Hindlimb muscle (tissue), 1 donor: ENCODE measurements around the gene KCNA5. TPM values are rescaled to one million over a fixed set of nuclear protein-coding genes. Genes with fewer than 3 reads are reported as not detected.

Experiments
- DNase-seq: peaks from one replicate; pipeline ENCODE4 v3.0.0-alpha.2; 2013
- polyA plus RNA-seq: library from polyadenylated mRNA; unstranded; fragments of 120-200 nt; gene quantifications from one replicate; pipeline ENCODE4 v1.2.1, GENCODE V29; 2013; ENCODE audit not compliant: insufficient read length

The KCNA5 gene
- polyA plus RNA-seq, 1 donor, result 2.5 TPM

- DNase-seq, result no peak
These were observed 16.4 kb upstream of the KCNA5 start for GRCh38 chr12:5027046-5027821.

DNA sequence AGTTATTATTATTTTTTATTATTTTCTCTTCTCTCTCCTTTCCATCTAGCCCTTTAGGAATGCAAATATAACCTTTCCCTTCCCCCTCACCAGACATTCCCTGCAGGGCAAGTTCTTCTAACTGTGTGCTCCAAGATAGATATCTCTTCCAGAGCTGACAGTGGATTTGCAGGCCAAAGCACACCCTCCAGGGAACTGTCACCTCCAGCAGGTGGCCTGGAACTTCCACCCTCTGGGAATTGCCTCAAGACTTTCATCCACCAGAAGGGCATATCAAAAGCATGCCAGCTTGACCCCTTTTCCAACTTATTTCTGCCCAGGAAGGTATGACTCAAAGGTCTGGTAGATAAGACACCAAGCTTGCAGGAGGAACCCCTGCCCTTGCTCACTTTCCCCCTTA is 13.6 kb upstream of the KCNA5 start:
- no peak for DNase-seq

GRCh38 chr12:5031242-5031641 is 12.4 kb upstream of the KCNA5 start:
- no peak for DNase-seq

GRCh38 chr12:5031958-5032357 is 11.7 kb upstream of the KCNA5 start:
- no peak for DNase-seq

- no peak for DNase-seq
These were observed 10.9 kb upstream of the KCNA5 start for GRCh38 chr12:5032821-5033220.

GRCh38 chr12:5033883-5034282 is 9.8 kb upstream of the KCNA5 start:
- DNase-seq, result no peak

DNA sequence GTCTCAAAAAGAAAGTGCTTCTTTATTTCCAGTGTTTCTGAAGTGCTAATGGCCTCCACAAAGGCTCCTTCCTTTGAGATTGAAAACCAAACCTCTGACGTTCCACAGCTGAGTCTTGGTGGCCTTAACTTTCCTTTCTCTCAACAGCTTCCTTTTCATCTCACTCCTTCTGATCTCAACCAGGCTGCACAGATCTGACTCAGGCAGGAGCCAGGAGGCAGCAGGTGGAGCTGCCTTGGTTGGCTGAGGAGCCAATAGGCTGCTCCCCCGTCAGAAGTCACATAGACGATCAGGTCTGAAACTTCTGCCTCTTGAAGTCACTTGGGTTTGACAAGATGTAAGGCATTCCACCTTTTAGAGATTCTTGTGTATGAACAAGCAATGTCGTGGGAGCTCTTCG is 9.1 kb upstream of the KCNA5 start:
- DNase-seq, result no peak

- DNase-seq, result no peak
These were observed 8.1 kb upstream of the KCNA5 start for GRCh38 chr12:5035618-5036017.

GRCh38 chr12:5036031-5036430 is 7.6 kb upstream of the KCNA5 start:
- DNase-seq, result no peak

GRCh38 chr12:5037795-5038357 is 5.8 kb upstream of the KCNA5 start:
- DNase-seq, result no peak

GRCh38 chr12:5038781-5039311 is 4.8 kb upstream of the KCNA5 start:
- no peak for DNase-seq

DNA sequence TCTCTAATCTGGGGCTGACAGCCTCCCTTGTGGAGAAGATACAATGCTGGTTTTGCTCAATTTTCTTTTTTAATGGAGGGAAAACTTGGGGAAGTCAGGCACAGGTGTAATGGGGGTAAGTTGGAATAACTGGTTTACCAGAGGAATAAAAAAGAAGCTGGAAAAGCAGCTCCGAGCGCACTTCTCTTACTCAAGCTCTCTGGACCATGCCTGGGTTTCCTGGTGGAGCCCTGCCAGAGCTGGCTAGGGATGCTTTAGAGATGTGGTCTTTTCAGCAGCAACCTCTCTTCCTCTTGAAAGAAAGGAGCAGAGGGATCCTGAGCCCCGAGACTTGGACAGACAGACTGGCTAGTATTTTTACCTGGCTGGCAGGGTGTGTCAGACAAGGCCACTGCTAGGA is 3.9 kb upstream of the KCNA5 start:
- no peak for DNase-seq

DNA sequence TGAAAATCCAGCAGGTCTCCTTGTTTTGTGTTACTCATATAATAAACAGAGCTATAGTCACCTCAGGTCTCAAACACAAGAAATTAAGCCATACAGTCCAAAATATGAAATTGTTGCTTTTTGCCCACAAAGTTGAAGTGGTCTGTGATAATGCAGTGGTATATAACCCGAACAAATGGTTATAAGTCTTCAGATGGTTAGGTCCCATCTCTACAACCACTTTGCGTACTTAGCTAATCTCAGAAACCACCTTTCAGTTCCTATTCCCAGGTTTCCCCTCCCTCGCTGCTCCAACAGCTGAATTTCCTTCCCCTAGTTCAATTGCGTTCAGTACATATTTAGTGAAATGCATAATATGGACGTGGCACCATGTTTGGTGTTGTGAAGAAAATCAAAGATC is 3.3 kb upstream of the KCNA5 start:
- DNase-seq, result no peak

DNA sequence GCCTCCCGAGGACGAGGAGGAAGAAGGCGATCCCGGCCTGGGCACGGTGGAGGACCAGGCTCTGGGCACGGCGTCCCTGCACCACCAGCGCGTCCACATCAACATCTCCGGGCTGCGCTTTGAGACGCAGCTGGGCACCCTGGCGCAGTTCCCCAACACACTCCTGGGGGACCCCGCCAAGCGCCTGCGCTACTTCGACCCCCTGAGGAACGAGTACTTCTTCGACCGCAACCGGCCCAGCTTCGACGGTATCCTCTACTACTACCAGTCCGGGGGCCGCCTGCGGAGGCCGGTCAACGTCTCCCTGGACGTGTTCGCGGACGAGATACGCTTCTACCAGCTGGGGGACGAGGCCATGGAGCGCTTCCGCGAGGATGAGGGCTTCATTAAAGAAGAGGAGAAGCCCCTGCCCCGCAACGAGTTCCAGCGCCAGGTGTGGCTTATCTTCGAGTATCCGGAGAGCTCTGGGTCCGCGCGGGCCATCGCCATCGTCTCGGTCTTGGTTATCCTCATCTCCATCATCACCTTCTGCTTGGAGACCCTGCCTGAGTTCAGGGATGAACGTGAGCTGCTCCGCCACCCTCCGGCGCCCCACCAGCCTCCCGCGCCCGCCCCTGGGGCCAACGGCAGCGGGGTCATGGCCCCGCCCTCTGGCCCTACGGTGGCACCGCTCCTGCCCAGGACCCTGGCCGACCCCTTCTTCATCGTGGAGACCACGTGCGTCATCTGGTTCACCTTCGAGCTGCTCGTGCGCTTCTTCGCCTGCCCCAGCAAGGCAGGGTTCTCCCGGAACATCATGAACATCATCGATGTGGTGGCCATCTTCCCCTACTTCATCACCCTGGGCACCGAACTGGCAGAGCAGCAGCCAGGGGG is 979 bp downstream of the KCNA5 start:
- no peak for DNase-seq

GRCh38 chr12:5047094-5047493 is 3.4 kb downstream of the KCNA5 start:
- DNase-seq, result peak; percentile 29

DNA sequence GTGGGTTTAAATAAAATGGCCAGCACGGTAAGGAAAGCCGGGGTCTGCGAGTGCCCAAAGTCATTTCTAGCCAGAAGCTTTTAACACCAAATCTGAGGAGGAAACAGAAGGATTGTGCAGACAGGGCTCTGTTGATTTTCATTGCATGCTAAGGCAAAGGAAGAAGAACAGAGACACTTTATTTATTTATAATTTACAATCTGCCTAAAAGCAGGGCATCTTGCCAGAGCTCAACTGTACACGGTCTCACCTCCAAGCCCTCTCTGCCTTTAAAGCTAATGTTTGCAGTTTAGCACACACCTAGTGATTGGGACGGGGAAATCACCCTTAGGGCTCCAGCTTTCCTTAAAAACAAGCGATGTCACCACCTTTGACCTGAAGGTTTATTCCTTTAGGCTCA is 4.0 kb downstream of the KCNA5 start:
- DNase-seq, result no peak

GRCh38 chr12:5050542-5050941 is 6.9 kb downstream of the KCNA5 start:
- no peak for DNase-seq

GRCh38 chr12:5051334-5051733 is 7.7 kb downstream of the KCNA5 start:
- no peak for DNase-seq

DNA sequence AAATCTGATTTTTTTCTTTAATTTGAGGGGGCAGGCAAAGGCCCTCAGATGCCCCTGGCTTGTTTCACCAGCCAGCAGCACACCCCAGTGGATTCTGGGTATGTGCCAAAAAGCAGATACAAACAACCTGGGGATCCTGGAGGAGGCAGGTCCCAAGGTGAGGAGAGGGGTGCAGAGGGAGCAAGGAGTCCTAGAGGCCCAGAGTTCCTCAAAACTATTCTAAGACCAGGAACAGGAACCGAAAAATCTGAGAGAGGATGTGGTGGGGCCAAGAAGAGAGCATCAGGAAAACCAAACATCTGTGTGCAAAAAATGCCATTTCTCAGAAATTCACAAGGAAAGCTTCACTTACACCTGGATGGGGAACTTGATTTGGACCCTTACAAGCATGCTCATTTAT is 8.2 kb downstream of the KCNA5 start:
- DNase-seq, result peak; percentile 23

DNA sequence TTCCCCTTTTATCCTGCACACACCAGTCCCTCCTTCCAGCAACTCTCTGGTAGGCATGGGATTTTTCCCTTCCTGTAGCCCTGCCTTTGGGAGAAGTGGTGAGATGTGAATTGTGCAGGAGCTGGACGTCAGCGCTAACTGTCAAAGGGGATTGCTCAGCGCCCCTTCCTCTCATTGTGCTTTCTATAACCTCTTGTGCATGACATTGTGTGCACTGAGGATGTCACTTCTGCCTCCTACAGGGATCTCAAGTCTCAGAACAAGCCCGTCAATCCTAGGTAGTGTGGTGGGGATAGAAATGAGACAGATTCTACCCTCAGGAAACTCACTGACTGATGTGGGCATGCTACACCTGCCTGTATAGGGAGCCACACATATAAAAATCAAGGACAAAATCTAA is 8.7 kb downstream of the KCNA5 start:
- no peak for DNase-seq

DNA sequence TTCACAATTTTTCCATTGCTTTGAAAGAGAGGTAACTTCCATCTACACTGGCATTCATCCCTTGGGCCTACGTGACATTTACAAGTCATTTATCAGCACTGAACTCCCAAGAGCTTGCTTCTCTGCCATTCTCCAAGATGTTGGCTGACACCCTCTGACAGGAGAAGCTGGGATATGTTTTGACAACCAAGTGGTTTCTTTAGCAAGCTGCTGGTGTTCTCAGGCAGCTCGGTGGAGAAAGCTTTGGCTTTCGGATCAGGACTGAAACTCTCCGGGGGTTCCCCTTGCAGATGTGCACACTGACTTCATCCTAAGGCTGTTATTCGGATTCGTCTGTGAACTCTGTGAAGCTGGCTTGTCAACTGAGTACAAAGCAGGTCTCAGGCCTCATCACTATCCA is 15.7 kb downstream of the KCNA5 start:
- peak; percentile 46 for DNase-seq

DNA sequence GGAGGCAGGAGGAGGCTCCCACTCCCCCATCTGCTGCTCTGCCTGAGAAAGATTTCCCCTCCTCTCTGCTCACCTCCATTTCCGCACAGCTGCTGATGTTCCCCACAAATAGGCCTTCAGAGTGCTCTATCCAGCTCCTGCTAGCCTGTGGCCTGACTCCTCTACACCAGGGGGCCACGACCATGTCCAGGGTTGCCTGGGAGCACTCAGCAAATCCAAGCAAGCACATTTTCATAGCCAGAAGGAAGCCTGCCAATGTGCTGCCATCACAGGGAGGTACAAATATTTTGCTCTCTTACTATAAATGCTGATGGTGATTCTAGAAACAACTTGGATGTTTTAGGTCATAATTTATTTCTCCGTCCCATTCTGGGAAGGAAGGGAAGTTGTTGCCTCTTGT is 17.3 kb downstream of the KCNA5 start:
- no peak for DNase-seq

DNA sequence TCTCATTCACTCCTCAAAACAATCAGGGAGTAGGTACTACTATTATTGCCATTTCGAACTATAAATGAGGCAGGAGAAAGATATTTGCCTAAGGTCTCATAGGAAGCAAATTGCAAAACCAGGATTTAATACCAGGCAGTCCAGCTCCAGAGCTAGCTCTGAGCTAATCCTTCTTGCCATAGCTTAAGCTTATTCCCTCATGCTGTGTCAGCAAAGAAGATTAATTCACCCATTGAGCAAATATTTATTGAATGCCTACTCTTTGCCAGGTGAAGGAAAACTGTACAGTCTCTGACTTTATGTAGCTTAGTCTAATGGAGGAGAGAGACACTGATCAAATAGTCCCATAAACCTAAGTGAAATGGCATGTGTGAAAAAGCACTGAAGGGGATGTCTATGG is 19.5 kb downstream of the KCNA5 start:
- no peak for DNase-seq
